ENCODE results near the gene TRIM56.
A peak's percentile ranks its signal among the peaks of the same experiment; 100 is the strongest.
"Not testable (repeated sequence)": the region's sequence is repeated elsewhere in the genome, so short reads cannot be mapped to it uniquely, and the experiment has no call there.

TRIM56 gene

GRCh38 chr7:101116898-101117297 is 31.6 kb downstream of the TRIM56 start:
- no peaks in the 10 kb centered on the region for H3K9me3 ChIP-seq (ENCODE audit: low read length)
- H3K27ac ChIP-seq (ENCODE audit: low read depth, low read length): no peak overlapping the region
- no peak overlapping the region for H3K4me3 ChIP-seq (ENCODE audit: low read depth in 1 of 2, low read length in 2 of 2)
- H3K4me1 ChIP-seq (ENCODE audit: insufficient read depth, low read length): peaks cover 3% of the 10 kb centered on the region
- no peaks in the 10 kb centered on the region for H3K36me3 ChIP-seq (ENCODE audit: insufficient read depth, low read length)
- no peak overlapping the region for H3K9ac ChIP-seq (ENCODE audit: low read length)
- no peaks in the 10 kb centered on the region for H3K27me3 ChIP-seq (ENCODE audit: control insufficient read depth in 1 of 2, insufficient read depth in 2 of 2, low read length in 2 of 2)

GRCh38 chr7:101118856-101119255 is 33.6 kb downstream of the TRIM56 start:
- Histone ChIP-seq H3K36me3 (ENCODE audit: insufficient read depth, low read length) (no peaks in the 10 kb centered on the region), H3K27ac (ENCODE audit: low read depth, low read length) (no peak overlapping the region), H3K9ac (ENCODE audit: low read length) (no peak overlapping the region), H3K27me3 (ENCODE audit: control insufficient read depth in 1 of 2, insufficient read depth in 2 of 2, low read length in 2 of 2) (no peaks in the 10 kb centered on the region), H3K9me3 (ENCODE audit: low read length) (no peaks in the 10 kb centered on the region), H3K4me3 (ENCODE audit: low read depth in 1 of 2, low read length in 2 of 2) (no peak overlapping the region), H3K4me1 (ENCODE audit: insufficient read depth, low read length) (peaks cover 12% of the 10 kb centered on the region)

GRCh38 chr7:101119876-101120275 is 34.6 kb downstream of the TRIM56 start:
- no peaks in the 10 kb centered on the region for H3K27me3 ChIP-seq (ENCODE audit: control insufficient read depth in 1 of 2, insufficient read depth in 2 of 2, low read length in 2 of 2)
- peaks cover 17% of the 10 kb centered on the region for H3K4me1 ChIP-seq (ENCODE audit: insufficient read depth, low read length)
- H3K9me3 ChIP-seq (ENCODE audit: low read length): no peaks in the 10 kb centered on the region
- H3K4me3 ChIP-seq (ENCODE audit: low read depth in 1 of 2, low read length in 2 of 2): no peak overlapping the region
- no peak overlapping the region for H3K9ac ChIP-seq (ENCODE audit: low read length)
- H3K27ac ChIP-seq (ENCODE audit: low read depth, low read length): no peak overlapping the region
- H3K36me3 ChIP-seq (ENCODE audit: insufficient read depth, low read length): no peaks in the 10 kb centered on the region

- Histone ChIP-seq H3K27ac (ENCODE audit: low read depth, low read length) (no peak overlapping the region), H3K27me3 (ENCODE audit: control insufficient read depth in 1 of 2, insufficient read depth in 2 of 2, low read length in 2 of 2) (no peaks in the 10 kb centered on the region), H3K4me3 (ENCODE audit: low read depth in 1 of 2, low read length in 2 of 2) (no peak overlapping the region), H3K36me3 (ENCODE audit: insufficient read depth, low read length) (no peaks in the 10 kb centered on the region), H3K9me3 (ENCODE audit: low read length) (no peaks in the 10 kb centered on the region), H3K9ac (ENCODE audit: low read length) (no peak overlapping the region), H3K4me1 (ENCODE audit: insufficient read depth, low read length) (peaks cover 19% of the 10 kb centered on the region)
Observed at GRCh38 chr7:101120315-101120714, 35.0 kb downstream of the TRIM56 start.

- peak overlapping the region; percentile 5 for H3K27ac ChIP-seq (ENCODE audit: low read depth, low read length)
- peak overlapping the region; percentile 72 for H3K9ac ChIP-seq (ENCODE audit: low read length)
- peaks cover 26% of the 10 kb centered on the region for H3K4me1 ChIP-seq (ENCODE audit: insufficient read depth, low read length)
- not testable (repeated sequence) for H3K27me3 ChIP-seq (ENCODE audit: control insufficient read depth in 1 of 2, insufficient read depth in 2 of 2, low read length in 2 of 2); H3K36me3 ChIP-seq (ENCODE audit: insufficient read depth, low read length); H3K9me3 ChIP-seq (ENCODE audit: low read length)
- peak overlapping the region in 1 of 2 donors; percentile 61 for H3K4me3 ChIP-seq (ENCODE audit: low read depth in 1 of 2, low read length in 2 of 2)
Observed at GRCh38 chr7:101121631-101121990, 36.3 kb downstream of the TRIM56 start.

GRCh38 chr7:101121991-101122932 is 37.0 kb downstream of the TRIM56 start:
- Histone ChIP-seq H3K4me3 (ENCODE audit: low read depth in 1 of 2, low read length in 2 of 2) (peak overlapping the region; percentile 28 to 61), H3K27ac (ENCODE audit: low read depth, low read length) (peak overlapping the region; percentile 5), H3K36me3 (ENCODE audit: insufficient read depth, low read length) (no peaks in the 10 kb centered on the region), H3K4me1 (ENCODE audit: insufficient read depth, low read length) (peaks cover 33% of the 10 kb centered on the region), H3K9me3 (ENCODE audit: low read length) (no peaks in the 10 kb centered on the region), H3K9ac (ENCODE audit: low read length) (peak overlapping the region; percentile 72), H3K27me3 (ENCODE audit: control insufficient read depth in 1 of 2, insufficient read depth in 2 of 2, low read length in 2 of 2) (no peaks in the 10 kb centered on the region)

- Histone ChIP-seq H3K36me3 (ENCODE audit: insufficient read depth, low read length) (no peaks in the 10 kb centered on the region), H3K9me3 (ENCODE audit: low read length) (no peaks in the 10 kb centered on the region), H3K27me3 (ENCODE audit: control insufficient read depth in 1 of 2, insufficient read depth in 2 of 2, low read length in 2 of 2) (no peaks in the 10 kb centered on the region), H3K4me3 (ENCODE audit: low read depth in 1 of 2, low read length in 2 of 2) (peak overlapping the region in 1 of 2 donors; percentile 61), H3K4me1 (ENCODE audit: insufficient read depth, low read length) (peaks cover 34% of the 10 kb centered on the region), H3K9ac (ENCODE audit: low read length) (no peak overlapping the region), H3K27ac (ENCODE audit: low read depth, low read length) (no peak overlapping the region)
Observed at GRCh38 chr7:101122933-101123702, 37.8 kb downstream of the TRIM56 start.

- Histone ChIP-seq H3K4me3 (ENCODE audit: low read depth in 1 of 2, low read length in 2 of 2) (no peak overlapping the region), H3K27ac (ENCODE audit: low read depth, low read length) (no peak overlapping the region), H3K9ac (ENCODE audit: low read length) (no peak overlapping the region), H3K36me3 (ENCODE audit: insufficient read depth, low read length) (no peaks in the 10 kb centered on the region), H3K27me3 (ENCODE audit: control insufficient read depth in 1 of 2, insufficient read depth in 2 of 2, low read length in 2 of 2) (no peaks in the 10 kb centered on the region), H3K4me1 (ENCODE audit: insufficient read depth, low read length) (peaks cover 34% of the 10 kb centered on the region), H3K9me3 (ENCODE audit: low read length) (no peaks in the 10 kb centered on the region)
Observed at GRCh38 chr7:101123703-101124068, 38.4 kb downstream of the TRIM56 start.

GRCh38 chr7:101124376-101125056 is 39.2 kb downstream of the TRIM56 start:
- H3K4me1 ChIP-seq (ENCODE audit: insufficient read depth, low read length): peaks cover 34% of the 10 kb centered on the region

GRCh38 chr7:101125989-101126650 is 40.8 kb downstream of the TRIM56 start:
- H3K9me3 ChIP-seq (ENCODE audit: low read length): no peaks in the 10 kb centered on the region
- no peaks in the 10 kb centered on the region for H3K27me3 ChIP-seq (ENCODE audit: control insufficient read depth in 1 of 2, insufficient read depth in 2 of 2, low read length in 2 of 2)
- no peak overlapping the region for H3K9ac ChIP-seq (ENCODE audit: low read length)
- H3K4me3 ChIP-seq (ENCODE audit: low read depth in 1 of 2, low read length in 2 of 2): peak overlapping the region in 1 of 2 donors; percentile 41
- H3K4me1 ChIP-seq (ENCODE audit: insufficient read depth, low read length): peaks cover 34% of the 10 kb centered on the region
- no peak overlapping the region for H3K27ac ChIP-seq (ENCODE audit: low read depth, low read length)
- no peaks in the 10 kb centered on the region for H3K36me3 ChIP-seq (ENCODE audit: insufficient read depth, low read length)

More at GRCh38 chr7:101124376-101125056, 39.2 kb downstream of the TRIM56 start:
- Histone ChIP-seq H3K4me3 (ENCODE audit: low read depth in 1 of 2, low read length in 2 of 2) (no peak overlapping the region), H3K9ac (ENCODE audit: low read length) (no peak overlapping the region), H3K9me3 (ENCODE audit: low read length) (no peaks in the 10 kb centered on the region), H3K27me3 (ENCODE audit: control insufficient read depth in 1 of 2, insufficient read depth in 2 of 2, low read length in 2 of 2) (no peaks in the 10 kb centered on the region), H3K36me3 (ENCODE audit: insufficient read depth, low read length) (no peaks in the 10 kb centered on the region), H3K27ac (ENCODE audit: low read depth, low read length) (no peak overlapping the region)
